GM06990 (cell line): ENCODE measurements around the gene C10orf53.

Experiments used
- DNase-seq: peaks from one replicate; pipeline ENCODE4 v3.0.0-alpha.2; 2011; ENCODE audit not compliant: insufficient read length; ENCODE audit errors: extremely low read depth
- H3K27me3 ChIP-seq: replicated peaks from 2 replicates; pipeline ENCODE4 v1.6.0; 2011; ENCODE audit warnings: low read length; ENCODE audit not compliant: control insufficient read depth, insufficient read depth
- H3K36me3 ChIP-seq: 2 replicates; pipeline ENCODE4 v1.5.1; 2011; ENCODE audit warnings: low read length; ENCODE audit not compliant: control insufficient read depth, insufficient read depth
- H3K4me3 ChIP-seq: replicated peaks from 2 replicates; pipeline ENCODE4 v1.5.1; 2011; ENCODE audit warnings: low read depth, mild to moderate bottlenecking, control low read depth, low read length
- CTCF ChIP-seq: IDR thresholded peaks from 2 replicates; pipeline ENCODE4 v1.5.1; 2011; ENCODE audit warnings: low read length, control low read depth, mild to moderate bottlenecking, inconsistent platforms; ENCODE audit not compliant: insufficient read depth, poor library complexity, severe bottlenecking

Gene C10orf53

GRCh38 chr10:49651039-49651835, 28.2 kb upstream of the C10orf53 start:
- peaks cover 1% of the 10 kb centered on the region; the same call in 1 of the 2 replicates for H3K27me3 ChIP-seq
- no peak overlapping the region for H3K4me3 ChIP-seq
- no peak for TF ChIP-seq CTCF
- no peak for DNase-seq
- no peaks in the 10 kb centered on the region for H3K36me3 ChIP-seq

- TF ChIP-seq CTCF: no peak
- H3K4me3 ChIP-seq: no peak overlapping the region
- H3K27me3 ChIP-seq: peaks cover 1% of the 10 kb centered on the region; the same call in 1 of the 2 replicates
- H3K36me3 ChIP-seq: no peaks in the 10 kb centered on the region
- no peak for DNase-seq
Measured at GRCh38 chr10:49651917-49652316, 27.5 kb upstream of the C10orf53 start.

- Histone ChIP-seq H3K4me3 (no peak overlapping the region), H3K36me3 (no peaks in the 10 kb centered on the region), H3K27me3 (peaks cover 1% of the 10 kb centered on the region; the same call in 1 of the 2 replicates)
- no peak for DNase-seq
- no peak for TF ChIP-seq CTCF
Measured at GRCh38 chr10:49652421-49653272, 26.8 kb upstream of the C10orf53 start.

- no peaks in the 10 kb centered on the region for H3K36me3 ChIP-seq
- peaks cover 1% of the 10 kb centered on the region; the same call in 1 of the 2 replicates for H3K27me3 ChIP-seq
- DNase-seq: no peak
- no peak for TF ChIP-seq CTCF
- no peak overlapping the region for H3K4me3 ChIP-seq
Measured at GRCh38 chr10:49653273-49653929, 26.1 kb upstream of the C10orf53 start.

GRCh38 chr10:49654036-49654693, 25.3 kb upstream of the C10orf53 start:
- DNase-seq: no peak
- Histone ChIP-seq H3K4me3 (no peak overlapping the region), H3K36me3 (no peaks in the 10 kb centered on the region), H3K27me3 (peaks cover 1% of the 10 kb centered on the region; the same call in 1 of the 2 replicates)
- TF ChIP-seq CTCF: no peak
